VCaP (cell line): ENCODE data around the gene C1orf226.

ENCODE experiments used
- H3K27ac ChIP-seq: fragments of 450-650 bp; 2 replicates; pipeline ENCODE4 v1.5.1; 2017
- CTCF ChIP-seq: fragments of 450-650 bp; conservative IDR thresholded peaks from 2 replicates; pipeline ENCODE4 v1.5.1; 2017; ENCODE audit warnings: mild to moderate bottlenecking, moderate library complexity

The C1orf226 gene

GRCh38 chr1:162359523-162360236 lies 21.8 kb upstream of the C1orf226 start:
- TF ChIP-seq CTCF: no peak

GRCh38 chr1:162360237-162360873 lies 21.2 kb upstream of the C1orf226 start:
- H3K27ac ChIP-seq: no peak overlapping the region
- no peak for TF ChIP-seq CTCF

More at GRCh38 chr1:162359523-162360236, 21.8 kb upstream of the C1orf226 start:
- H3K27ac ChIP-seq: no peak overlapping the region

GRCh38 chr1:162360874-162361260 lies 20.7 kb upstream of the C1orf226 start:
- no peak overlapping the region for H3K27ac ChIP-seq
- TF ChIP-seq CTCF: no peak

- no peak for TF ChIP-seq CTCF
- H3K27ac ChIP-seq: no peak overlapping the region
These were observed 20.2 kb upstream of the C1orf226 start for GRCh38 chr1:162361349-162361748.

GRCh38 chr1:162363823-162364222 lies 17.7 kb upstream of the C1orf226 start:
- no peak for TF ChIP-seq CTCF

GRCh38 chr1:162364498-162364897 lies 17.0 kb upstream of the C1orf226 start:
- H3K27ac ChIP-seq: no peak overlapping the region
- TF ChIP-seq CTCF: no peak

More at GRCh38 chr1:162363823-162364222, 17.7 kb upstream of the C1orf226 start:
- no peak overlapping the region for H3K27ac ChIP-seq

GRCh38 chr1:162365284-162366020 lies 16.1 kb upstream of the C1orf226 start:
- no peak overlapping the region for H3K27ac ChIP-seq
- TF ChIP-seq CTCF: no peak
